Measurements from ENCODE around the gene RNF144B. TPM values are rescaled to one million over a fixed set of nuclear protein-coding genes. Genes with fewer than 3 reads are reported as not detected.

The RNF144B gene
- total RNA-seq, 1 donor from 2014 or later: 13.5 TPM

GRCh38 chr6:18491308-18492045 lies 104.3 kb downstream of the RNF144B start:
- Mint-ChIP-seq H3K4me3 (no peak overlapping the region), H3K4me1 (peaks cover 6% of the 10 kb centered on the region), H3K27ac (no peak overlapping the region), H3K36me3 (ENCODE audit: low read depth) (no peaks in the 10 kb centered on the region), H3K9me3 (no peaks in the 10 kb centered on the region), H3K27me3 (no peaks in the 10 kb centered on the region)
- ChIA-PET POLR2A (no interaction called here), CTCF (no interaction called here)
- intact Hi-C loops (cut with micrococcal nuclease): no loop called here
- ATAC-seq (ENCODE audit: low read depth): no peak
- TF ChIP-seq CTCF (IDR thresholded peaks at IDR 0.05): no peak
- DNase-seq: no peak

GRCh38 chr6:18492972-18493371 lies 105.8 kb downstream of the RNF144B start:
- POLR2A ChIA-PET: no interaction called here
- Mint-ChIP-seq H3K27ac (no peak overlapping the region), H3K27me3 (no peaks in the 10 kb centered on the region), H3K36me3 (ENCODE audit: low read depth) (no peaks in the 10 kb centered on the region), H3K4me1 (peaks cover 6% of the 10 kb centered on the region), H3K4me3 (no peak overlapping the region), H3K9me3 (no peaks in the 10 kb centered on the region)
- DNase-seq (no peak), ATAC-seq (ENCODE audit: low read depth) (no peak)
- no peak for TF ChIP-seq CTCF (IDR thresholded peaks at IDR 0.05)
- intact Hi-C loops (cut with micrococcal nuclease): no loop called here
- CTCF ChIA-PET: no interaction called here

- H3K4me1 Mint-ChIP-seq: peaks cover 8% of the 10 kb centered on the region
- H3K27me3 Mint-ChIP-seq: no peaks in the 10 kb centered on the region
- DNase-seq: no peak
- CTCF ChIA-PET: no interaction called here
- no peak overlapping the region for H3K27ac Mint-ChIP-seq
- H3K9me3 Mint-ChIP-seq: no peaks in the 10 kb centered on the region
- POLR2A ChIA-PET: no interaction called here
- no peak for ATAC-seq (ENCODE audit: low read depth)
- no peak for TF ChIP-seq CTCF (IDR thresholded peaks at IDR 0.05)
- intact Hi-C loops (cut with micrococcal nuclease): no loop called here
- H3K4me3 Mint-ChIP-seq: no peak overlapping the region
- no peaks in the 10 kb centered on the region for H3K36me3 Mint-ChIP-seq (ENCODE audit: low read depth)
Measured at GRCh38 chr6:18493382-18493891, 106.3 kb downstream of the RNF144B start.

- H3K27me3 Mint-ChIP-seq: no peaks in the 10 kb centered on the region
- H3K4me3 Mint-ChIP-seq: no peak overlapping the region
- ATAC-seq (ENCODE audit: low read depth): no peak
- intact Hi-C loops (cut with micrococcal nuclease): no loop called here
- TF ChIP-seq CTCF (IDR thresholded peaks at IDR 0.05): no peak
- no peak for DNase-seq
- ChIA-PET POLR2A (no interaction called here), CTCF (no interaction called here)
- no peaks in the 10 kb centered on the region for H3K9me3 Mint-ChIP-seq
- no peaks in the 10 kb centered on the region for H3K36me3 Mint-ChIP-seq (ENCODE audit: low read depth)
- no peak overlapping the region for H3K27ac Mint-ChIP-seq
- peaks cover 11% of the 10 kb centered on the region for H3K4me1 Mint-ChIP-seq
Measured at GRCh38 chr6:18493925-18494324, 106.8 kb downstream of the RNF144B start.

- intact Hi-C loops (cut with micrococcal nuclease): no loop called here
- ATAC-seq (ENCODE audit: low read depth) (no peak), DNase-seq (no peak)
- Mint-ChIP-seq H3K27ac (no peak overlapping the region), H3K4me1 (peaks cover 11% of the 10 kb centered on the region), H3K4me3 (no peak overlapping the region), H3K36me3 (ENCODE audit: low read depth) (no peaks in the 10 kb centered on the region), H3K27me3 (no peaks in the 10 kb centered on the region), H3K9me3 (no peaks in the 10 kb centered on the region)
- POLR2A ChIA-PET: interaction anchor here (1.3 kb wide), 1 partner anchor 165 kb away, joined by 3 read pairs; no protein-coding TSS in a partner anchor
- no peak for TF ChIP-seq CTCF (IDR thresholded peaks at IDR 0.05)
- CTCF ChIA-PET: no interaction called here
Measured at GRCh38 chr6:18495236-18495635, 108.1 kb downstream of the RNF144B start.

All from activated B cell treated with CpG ODN at 0.5 μM for 24 hours (primary cell).